H1 (cell line): ENCODE data around the gene RPTOR. TPM values are rescaled to one million over a fixed set of nuclear protein-coding genes. Genes with fewer than 3 reads are reported as not detected.
A peak's percentile ranks its signal among the peaks of the same experiment; 100 is the strongest.

Experiments
- CTCF ChIA-PET: fragments of 300-600 bp; sonication (Branson Sonifier 250); formaldehyde crosslinking; loops from one replicate; lab custom pipeline; 2021; ENCODE audit not compliant: partially characterized antibody; lab: Charles Lee
- POLR2A ChIA-PET: fragments of 300-600 bp; sonication (Branson Sonifier 250); formaldehyde crosslinking; loops from one replicate; lab custom pipeline; 2021; ENCODE audit warnings: inconsistent platforms; ENCODE audit not compliant: partially characterized antibody; lab: Charles Lee
- DNase-seq, 2 experiments: peaks; one replicate each; pipeline versions ENCODE4 v3.0.0 to v3.0.0-alpha.2; 2010 to 2022; ENCODE audit warnings: low spot score in 2 of 2, low read depth in 1 of 2, mixed read lengths in 1 of 2
- FAIRE-seq: peaks from 2 replicates; lab custom pipeline; 2011; peaks lifted over from hg19 to GRCh38; lab: Jason Lieb, UNC
- H2AFZ ChIP-seq: 2 replicates; pipeline ENCODE4 v1.8.1; 2012; ENCODE audit warnings: low read length, inconsistent platforms
- H2AK5ac ChIP-seq: 2 replicates; pipeline ENCODE4 v1.6.1; 2013; ENCODE audit warnings: low read depth, low read length
- H2BK120ac ChIP-seq: replicated peaks from 2 replicates; pipeline ENCODE3; 2013; ENCODE audit warnings: low read depth, low read length, inconsistent platforms
- H2BK12ac ChIP-seq: 2 replicates; pipeline ENCODE4 v1.6.1; 2013; ENCODE audit warnings: low read depth, low read length
- H2BK15ac ChIP-seq: 2 replicates; pipeline ENCODE4 v1.6.1; 2013; ENCODE audit warnings: low read length
- H2BK20ac ChIP-seq: 2 replicates; pipeline ENCODE4 v1.6.1; 2013; ENCODE audit warnings: low read length
- H2BK5ac ChIP-seq: 2 replicates; pipeline ENCODE4 v1.6.1; 2013; ENCODE audit warnings: low read depth, low read length
- H3K14ac ChIP-seq: 2 replicates; pipeline ENCODE4 v1.6.1; 2013; ENCODE audit warnings: inconsistent platforms; ENCODE audit not compliant: insufficient read length
- H3K18ac ChIP-seq: 2 replicates; pipeline ENCODE4 v1.6.1; 2013; ENCODE audit warnings: low read length; ENCODE audit errors: extremely low read depth
- H3K23ac ChIP-seq: 2 replicates; pipeline ENCODE4 v1.6.1; 2013; ENCODE audit warnings: inconsistent platforms; ENCODE audit not compliant: insufficient read length
- H3K23me2 ChIP-seq: 2 replicates; pipeline ENCODE4 v1.6.1; 2013; ENCODE audit warnings: low read depth, low read length
- H3K27ac ChIP-seq: 2 replicates; pipeline ENCODE4 v1.6.1; 2011; ENCODE audit warnings: low read depth, low read length, inconsistent platforms
- H3K27me3 ChIP-seq, 4 experiments: replicated peaks in 1 of 4; 1 replicate in 1 of 4; 2 replicates in 3 of 4; pipeline versions ENCODE4 v1.6.1 to v1.8.1; 2011 to 2013; ENCODE audit warnings: low read length in 3 of 4, mild to moderate bottlenecking in 3 of 4, inconsistent platforms in 2 of 4, mixed read lengths in 2 of 4, moderate library complexity in 1 of 4; ENCODE audit not compliant: control insufficient read depth in 3 of 4, insufficient read depth in 3 of 4; ENCODE audit errors: extremely low read depth in 1 of 4
- H3K36me3 ChIP-seq, 4 experiments: 2 replicates each; pipeline versions ENCODE4 v1.6.1 to v1.8.1; 2011 to 2013; ENCODE audit warnings: mild to moderate bottlenecking in 4 of 4, low read length in 3 of 4, moderate library complexity in 2 of 4, control low read depth in 1 of 4, inconsistent platforms in 1 of 4; ENCODE audit not compliant: insufficient read depth in 4 of 4, control insufficient read depth in 2 of 4
- H3K4ac ChIP-seq: replicated peaks from 2 replicates; pipeline ENCODE3; 2013; ENCODE audit warnings: low read length, low read depth, mixed read lengths, inconsistent platforms; ENCODE audit not compliant: insufficient read length
- H3K4me1 ChIP-seq, 4 experiments: replicated peaks in 1 of 4; 1 replicate in 1 of 4; 2 replicates in 3 of 4; pipeline versions ENCODE4 v1.6.1 to v1.8.1; 2011 to 2013; ENCODE audit warnings: low read length in 3 of 4, inconsistent platforms in 2 of 4, mixed read lengths in 1 of 4; ENCODE audit not compliant: insufficient read depth in 4 of 4, control insufficient read depth in 3 of 4
- H3K4me2 ChIP-seq, 2 experiments: 2 replicates each; pipeline versions ENCODE4 v1.6.1 to v1.8.1; 2011 to 2013; ENCODE audit warnings: low read depth in 2 of 2, low read length in 2 of 2, control low read depth in 1 of 2, inconsistent platforms in 1 of 2, mild to moderate bottlenecking in 1 of 2; ENCODE audit not compliant: insufficient read depth in 1 of 2
- H3K4me3 ChIP-seq, 4 experiments: fragments of 200-600, 300-600 bp in 1 of 4; sonication (generic), shearing (Covaris generic), sonication (Bioruptor Twin) in 1 of 4; 2 replicates each; pipeline versions ENCODE4 v1.5.1 to v1.8.1; 2011 to 2016; ENCODE audit warnings: low read length in 4 of 4, low read depth in 3 of 4, control low read depth in 2 of 4, inconsistent platforms in 2 of 4, mild to moderate bottlenecking in 2 of 4, mixed read lengths in 1 of 4, moderate library complexity in 1 of 4; ENCODE audit not compliant: insufficient read depth in 2 of 4; ENCODE audit errors: extremely low read depth in 1 of 4
- H3K56ac ChIP-seq: replicated peaks from 2 replicates; pipeline ENCODE3; 2013; ENCODE audit warnings: low read depth, mild to moderate bottlenecking, mixed read lengths, low read length, inconsistent platforms; ENCODE audit not compliant: insufficient read length
- H3K79me1 ChIP-seq: 2 replicates; pipeline ENCODE4 v1.6.1; 2013; ENCODE audit warnings: low read depth, low read length, control low read depth
- H3K79me2 ChIP-seq, 2 experiments: 2 replicates each; pipeline versions ENCODE4 v1.6.1 to v1.8.1; 2012 to 2013; ENCODE audit warnings: low read length in 2 of 2, mild to moderate bottlenecking in 2 of 2, inconsistent platforms in 1 of 2; ENCODE audit not compliant: insufficient read depth in 2 of 2, control insufficient read depth in 1 of 2
- H3K9ac ChIP-seq, 4 experiments: replicated peaks in 1 of 4; 1 replicate in 1 of 4; 2 replicates in 3 of 4; pipeline versions ENCODE4 v1.6.1 to v1.8.1; 2011 to 2013; ENCODE audit warnings: low read depth in 3 of 4, low read length in 3 of 4, control low read depth in 2 of 4, mild to moderate bottlenecking in 2 of 4, moderate library complexity in 2 of 4, inconsistent platforms in 1 of 4; ENCODE audit errors: extremely low read depth in 1 of 4
- H3K9me3 ChIP-seq, 2 experiments: 2 replicates each; pipeline versions ENCODE4 v1.6.1 to v1.8.1; 2012 to 2013; ENCODE audit warnings: mild to moderate bottlenecking in 2 of 2, moderate library complexity in 2 of 2, control low read depth in 1 of 2, inconsistent platforms in 1 of 2, low read depth in 1 of 2, low read length in 1 of 2, mixed read lengths in 1 of 2; ENCODE audit not compliant: insufficient read depth in 2 of 2
- H4K20me1 ChIP-seq, 2 experiments: replicated peaks in 1 of 2; 2 replicates each; pipeline versions ENCODE3 to v1.8.1; 2011 to 2013; ENCODE audit warnings: inconsistent platforms in 2 of 2, low read length in 2 of 2, mild to moderate bottlenecking in 1 of 2; ENCODE audit not compliant: insufficient read depth in 2 of 2, control insufficient read depth in 1 of 2
- H4K5ac ChIP-seq: 2 replicates; pipeline ENCODE4 v1.6.1; 2013; ENCODE audit warnings: low read length, low read depth, mixed read lengths, inconsistent platforms; ENCODE audit not compliant: insufficient read length
- H4K8ac ChIP-seq: 2 replicates; pipeline ENCODE4 v1.8.0; 2013; ENCODE audit warnings: mild to moderate bottlenecking, moderate library complexity, low read length, inconsistent platforms; ENCODE audit not compliant: insufficient read depth; ENCODE audit errors: extremely low read depth
- H4K91ac ChIP-seq: replicated peaks from 2 replicates; pipeline ENCODE3; 2013; ENCODE audit warnings: low read length, mixed read lengths, inconsistent platforms; ENCODE audit not compliant: insufficient read length
- EP300 ChIP-seq, 2 experiments: IDR thresholded peaks; 1 replicate in 1 of 2; 2 replicates in 1 of 2; pipeline ENCODE4 v1.6.1; 2011 to 2012; ENCODE audit warnings: low read depth in 2 of 2, low read length in 2 of 2, mild to moderate bottlenecking in 2 of 2, borderline replicate concordance in 1 of 2, inconsistent platforms in 1 of 2, moderate library complexity in 1 of 2
- POLR2AphosphoS5 ChIP-seq: IDR thresholded peaks from 2 replicates; pipeline ENCODE4 v1.6.1; 2011; ENCODE audit warnings: low read depth, low read length
- SRF ChIP-seq: IDR thresholded peaks from 2 replicates; pipeline ENCODE4 v1.6.1; 2011; ENCODE audit warnings: mild to moderate bottlenecking, low read depth, low read length, moderate library complexity
- TBP ChIP-seq: IDR thresholded peaks from 2 replicates; pipeline ENCODE4 v1.6.1; 2011; ENCODE audit warnings: low read depth, low read length, improper control_type of control experiment
- WGBS, 2 experiments: shearing (Covaris generic) in 1 of 2; methylation state at CpG; one replicate each; pipeline versions ENCODE4 v1.1.6 to v1.1.7; 2013 to 2015; ENCODE audit warnings: low lambda C conversion rate in 2 of 2, mixed read lengths in 2 of 2, inconsistent platforms in 1 of 2, low coverage in 1 of 2, missing lambda C conversion rate in 1 of 2; ENCODE audit not compliant: insufficient replicate concordance in 2 of 2, insufficient coverage in 1 of 2, insufficient read length in 1 of 2; ENCODE audit errors: extremely low coverage in 1 of 2, missing lambda C conversion rate in 1 of 2; 5-methylcytosine and 5-hydroxymethylcytosine counted together
- polyA plus RNA-seq, 7 experiments: library from polyadenylated mRNA; depleted of rRNA in 3 of 7; stranded (reverse) in 5 of 7; unstranded in 2 of 7; fragments of >200 nt in 5 of 7; fragments of 200-250 nt in 2 of 7; gene quantifications; 1 replicate in 5 of 7; 2 replicates in 1 of 7; 4 replicates in 1 of 7; pipeline versions ENCODE4 v1.2.1 to v1.2.3, GENCODE V29; 2011 to 2013; ENCODE audit warnings: missing spikeins in 2 of 7, mixed read lengths in 2 of 7
- total RNA-seq: library from RNA; stranded (reverse); fragmentation: NEBNext Ultra II Directional; extraction: Animal tissue kit (Norgen Biotek cat#: 25700); gene quantifications from 2 replicates; pipeline ENCODE4 v1.2.1, GENCODE V29; 2021

The RPTOR gene
- total and polyA plus RNA-seq, 2 of the 8 experiments (the other 6 are each of a cell fraction or from before 2014, with no cell fraction given): 6.9 to 28.7 TPM

DNA sequence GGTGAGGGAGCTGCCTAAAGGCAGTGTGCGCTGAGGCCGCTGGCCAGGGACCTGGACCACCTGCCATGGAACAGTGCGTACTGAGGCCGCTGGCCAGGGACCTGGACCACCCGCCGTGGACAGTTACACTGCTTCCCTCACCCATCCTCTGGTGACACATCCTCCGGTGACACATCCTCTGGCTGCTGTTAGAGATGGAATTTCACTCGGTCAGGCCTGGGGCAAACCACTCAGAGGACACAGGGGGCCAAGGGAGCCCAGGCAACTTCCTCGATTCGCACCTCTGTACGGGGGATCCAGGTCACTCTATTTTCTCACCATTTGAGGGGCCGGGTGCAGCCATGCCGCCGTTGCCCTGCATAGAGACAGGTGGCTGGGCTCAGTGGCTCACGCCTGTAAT is 32.4 kb upstream of the RPTOR start:
- H3K18ac ChIP-seq: no peak overlapping the region

More for the DNA sequence above, 32.4 kb upstream of the RPTOR start:
- H3K56ac ChIP-seq: no peak overlapping the region
- no peak overlapping the region for H2BK12ac ChIP-seq
- no peak overlapping the region; a peak in 1 of 4 replicates for H3K4me2 ChIP-seq
- no peak overlapping the region for H2BK15ac ChIP-seq
- H3K9ac ChIP-seq: no peak overlapping the region
- H3K9me3 ChIP-seq: no peaks in the 10 kb centered on the region
- WGBS, 2 experiments: 94% methylated on average over 15 of the region's 15 CpGs; no CpG with 5 or more reads in 1 of the 2 experiments
- peaks cover 0 to 8% (median 3%) of the 10 kb centered on the region in 4 experiments; a peak in 4 of 7 replicates for H3K27me3 ChIP-seq
- no peak overlapping the region for H3K27ac ChIP-seq
- H2BK5ac ChIP-seq: no peak overlapping the region
- DNase-seq (no peak), FAIRE-seq (no peak)
- H3K14ac ChIP-seq: no peak overlapping the region
- peak overlapping the region; percentile 23 for H3K4ac ChIP-seq
- no peak overlapping the region for H2BK120ac ChIP-seq
- no peak overlapping the region for H2AFZ ChIP-seq
- H3K79me1 ChIP-seq: no peaks in the 10 kb centered on the region
- H3K23me2 ChIP-seq: peaks cover 10% of the 10 kb centered on the region; the same call in 1 of the 2 replicates
- TF ChIP-seq EP300 (IDR thresholded peaks at IDR 0.05; ENCODE audit: borderline replicate concordance in 1 of 2, low read depth in 2 of 2, low read length in 2 of 2) (no peak), TBP (no peak), SRF (no peak), POLR2AphosphoS5 (no peak)
- peaks cover 0 to 2% (median 1%) of the 10 kb centered on the region in 4 experiments; a peak in 3 of 7 replicates for H3K4me1 ChIP-seq
- no peak overlapping the region; the same call in 1 of the 2 replicates for H4K8ac ChIP-seq
- no peak overlapping the region for H3K4me3 ChIP-seq
- no peak overlapping the region for H2AK5ac ChIP-seq
- no peak overlapping the region for H4K91ac ChIP-seq
- peaks cover 0 to 9% of the 10 kb centered on the region in 2 experiments for H4K20me1 ChIP-seq
- ChIA-PET CTCF (interaction anchor here (0.6 to 2.6 kb wide), 12 partner anchors 8 to 458 kb away, joined by 3 to 12 read pairs (median 4); partner anchors contain the start of gene NPTX1), POLR2A (interaction anchor here (1.2 kb wide), 1 partner anchor 11 kb away, joined by 3 read pairs; no protein-coding TSS in a partner anchor)
- H3K36me3 ChIP-seq: no peaks in the 10 kb centered on the region
- H4K5ac ChIP-seq: no peak overlapping the region
- no peak overlapping the region for H2BK20ac ChIP-seq
- H3K79me2 ChIP-seq: no peaks in the 10 kb centered on the region
- H3K23ac ChIP-seq: no peak overlapping the region
